NB4 (cell line): Measurements from ENCODE around the gene ATP9B.

Experiments used
- MAX ChIP-seq: IDR thresholded peaks from 2 replicates; pipeline ENCODE4 v1.6.1; 2011; ENCODE audit warnings: low read depth, low read length
- MYC ChIP-seq: IDR thresholded peaks from 2 replicates; pipeline ENCODE4 v1.6.1; 2011; ENCODE audit warnings: low read depth, low read length
- POLR2A ChIP-seq: IDR thresholded peaks from 2 replicates; pipeline ENCODE4 v1.6.1; 2011; ENCODE audit warnings: mild to moderate bottlenecking; ENCODE audit not compliant: insufficient read length; ENCODE audit errors: extremely low read depth
- TF ChIP-seq, protein P1 (sequence below): IDR thresholded peaks from one replicate; pipeline ENCODE4 v1.5.1; 2012; ENCODE audit warnings: low read depth, low read length

DNA sequence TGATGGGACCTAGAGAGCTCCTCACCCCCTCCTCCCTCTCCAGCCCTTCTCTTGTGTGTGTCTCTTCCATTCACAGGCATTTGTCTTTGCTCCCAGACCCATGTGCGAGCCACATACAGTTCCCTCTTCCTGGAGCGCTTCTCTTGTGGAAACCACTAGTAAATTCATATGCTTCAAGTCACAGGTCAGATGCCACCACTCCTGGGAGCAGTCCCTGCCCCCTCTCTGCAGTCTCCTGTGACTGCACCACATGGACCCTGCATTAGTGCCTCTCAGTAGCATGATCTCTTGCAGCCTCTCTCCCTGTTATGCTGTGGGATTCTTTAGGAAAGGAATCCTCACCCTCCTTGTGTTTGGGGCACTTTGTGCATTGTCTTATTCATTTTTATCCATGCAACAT is 230.1 kb downstream of the ATP9B start:
- TF ChIP-seq, protein P1, sequence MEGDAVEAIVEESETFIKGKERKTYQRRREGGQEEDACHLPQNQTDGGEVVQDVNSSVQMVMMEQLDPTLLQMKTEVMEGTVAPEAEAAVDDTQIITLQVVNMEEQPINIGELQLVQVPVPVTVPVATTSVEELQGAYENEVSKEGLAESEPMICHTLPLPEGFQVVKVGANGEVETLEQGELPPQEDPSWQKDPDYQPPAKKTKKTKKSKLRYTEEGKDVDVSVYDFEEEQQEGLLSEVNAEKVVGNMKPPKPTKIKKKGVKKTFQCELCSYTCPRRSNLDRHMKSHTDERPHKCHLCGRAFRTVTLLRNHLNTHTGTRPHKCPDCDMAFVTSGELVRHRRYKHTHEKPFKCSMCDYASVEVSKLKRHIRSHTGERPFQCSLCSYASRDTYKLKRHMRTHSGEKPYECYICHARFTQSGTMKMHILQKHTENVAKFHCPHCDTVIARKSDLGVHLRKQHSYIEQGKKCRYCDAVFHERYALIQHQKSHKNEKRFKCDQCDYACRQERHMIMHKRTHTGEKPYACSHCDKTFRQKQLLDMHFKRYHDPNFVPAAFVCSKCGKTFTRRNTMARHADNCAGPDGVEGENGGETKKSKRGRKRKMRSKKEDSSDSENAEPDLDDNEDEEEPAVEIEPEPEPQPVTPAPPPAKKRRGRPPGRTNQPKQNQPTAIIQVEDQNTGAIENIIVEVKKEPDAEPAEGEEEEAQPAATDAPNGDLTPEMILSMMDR: no peak
- TF ChIP-seq POLR2A (no peak), MAX (no peak), MYC (no peak)
